HepG2 (cell line): ENCODE data around the gene KAZN. TPM values are rescaled to one million over a fixed set of nuclear protein-coding genes. Genes with fewer than 3 reads are reported as not detected.

ENCODE experiments used
- EEA1 ChIP-seq: sonication (generic); formaldehyde crosslinking; IDR thresholded peaks from 2 replicates; pipeline ENCODE4 v1.5.1; 2020; ENCODE audit warnings: mild to moderate bottlenecking, missing genetic modification reagents, borderline replicate concordance
- ZFP36 ChIP-seq: fragments of 150-350 bp; IDR thresholded peaks from 2 replicates; pipeline ENCODE4 v1.6.1; 2018; ENCODE audit warnings: borderline replicate concordance, low read length, low read depth; ENCODE audit not compliant: partially characterized antibody
- ZMYM2 ChIP-seq: sonication (generic); formaldehyde crosslinking; IDR thresholded peaks from 2 replicates; pipeline ENCODE4 v1.8.0; 2022; ENCODE audit warnings: mild to moderate bottlenecking, missing genetic modification reagents
- ZNF432 ChIP-seq: sonication (generic); formaldehyde crosslinking; IDR thresholded peaks from 2 replicates; pipeline ENCODE4 v1.5.0; 2020; ENCODE audit warnings: missing genetic modification reagents, mild to moderate bottlenecking, borderline replicate concordance
- ZNF850 ChIP-seq: sonication (generic); formaldehyde crosslinking; conservative IDR thresholded peaks from 2 replicates; pipeline ENCODE4 v1.9.0; 2021; ENCODE audit warnings: mild to moderate bottlenecking, missing genetic modification reagents
- polyA plus RNA-seq, 8 experiments: library from polyadenylated mRNA; depleted of rRNA in 3 of 8; stranded (reverse) in 7 of 8; unstranded in 1 of 8; fragments of >200 nt; fragmentation: Illumina TruSeq in 4 of 8; extraction: Trizol in 4 of 8; gene quantifications; 2 replicates each; pipeline versions ENCODE4 v1.2.1 to v1.2.3, GENCODE V29; 2011 to 2016; ENCODE audit warnings: low read depth in 4 of 8, missing spikeins in 1 of 8, mixed read lengths in 1 of 8; ENCODE audit not compliant: insufficient read depth in 1 of 8
- total RNA-seq, 5 experiments: library from RNA; depleted of rRNA; stranded (reverse); fragments of >200 nt; fragmentation: Illumina TruSeq; extraction: Trizol; gene quantifications; 2 replicates each; pipeline ENCODE4 v1.2.3, GENCODE V29; 2016; ENCODE audit warnings: low read depth in 1 of 5
- TF ChIP-seq, protein P1 (sequence below): sonication (generic); formaldehyde crosslinking; IDR thresholded peaks from 2 replicates; pipeline ENCODE4 v1.5.0; 2020; ENCODE audit warnings: mild to moderate bottlenecking, missing genetic modification reagents, borderline replicate concordance
- TF ChIP-seq, protein P2 (sequence below): sonication (generic); formaldehyde crosslinking; IDR thresholded peaks from 2 replicates; pipeline ENCODE4 v1.4.0; 2020; ENCODE audit warnings: mild to moderate bottlenecking, missing genetic modification reagents
- TF ChIP-seq, protein P3 (sequence below): sonication (generic); formaldehyde crosslinking; IDR thresholded peaks from 2 replicates; pipeline ENCODE4 v1.4.0; 2020; ENCODE audit warnings: missing genetic modification reagents, mild to moderate bottlenecking, borderline replicate concordance
- TF ChIP-seq, protein P4 (sequence below): sonication (generic); formaldehyde crosslinking; IDR thresholded peaks from 2 replicates; pipeline ENCODE4 v1.4.0; 2020; ENCODE audit warnings: missing genetic modification reagents, mild to moderate bottlenecking, borderline replicate concordance
- TF ChIP-seq, protein P5 (sequence below): IDR thresholded peaks from 2 replicates; pipeline ENCODE4 v1.6.1; 2016; ENCODE audit warnings: low read depth, control low read depth

Gene KAZN
- total and polyA plus RNA-seq, 2 of the 13 experiments (the other 11 are each of a cell fraction or from before 2014, with no cell fraction given) = 10.4 to 13.5 TPM

DNA sequence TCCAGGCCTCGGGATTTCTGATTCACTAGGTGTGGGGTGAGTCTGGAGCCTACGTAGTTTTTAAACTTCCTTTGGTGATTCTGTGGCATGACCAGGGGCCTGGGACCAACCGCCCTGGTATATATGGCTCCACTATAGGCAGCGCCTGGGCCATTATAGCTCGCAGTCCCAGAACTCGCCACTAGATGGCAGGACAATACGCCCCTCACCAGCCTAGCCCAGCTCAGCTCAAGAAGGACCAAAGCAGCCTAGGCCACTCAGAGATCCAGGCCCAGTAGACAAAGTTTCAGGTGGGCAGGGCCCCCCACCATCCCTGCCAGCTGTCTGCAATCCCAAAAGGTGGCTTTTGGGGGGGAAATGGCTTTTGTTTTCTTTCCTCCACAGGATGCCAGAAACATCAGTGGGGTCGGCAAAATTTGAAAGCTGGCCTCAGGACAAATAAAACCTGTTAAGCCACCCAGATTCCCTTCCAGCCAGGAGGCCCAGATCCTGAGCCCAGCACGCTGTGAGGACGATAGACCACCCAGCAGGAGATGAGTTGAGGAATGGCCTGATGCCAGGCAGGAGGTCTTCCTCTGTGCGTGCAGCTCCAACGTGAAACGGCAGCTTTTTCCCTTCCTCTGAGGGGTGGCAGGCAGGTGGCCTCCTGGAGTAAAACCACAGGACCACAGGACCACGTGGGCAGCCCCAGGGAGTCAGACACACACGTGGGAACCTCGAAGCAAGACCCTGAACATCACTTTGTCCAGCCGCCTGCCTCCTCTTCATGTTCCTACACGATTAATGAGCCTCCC lies 530.2 kb downstream of the KAZN start (continued):
- TF ChIP-seq, protein P1, sequence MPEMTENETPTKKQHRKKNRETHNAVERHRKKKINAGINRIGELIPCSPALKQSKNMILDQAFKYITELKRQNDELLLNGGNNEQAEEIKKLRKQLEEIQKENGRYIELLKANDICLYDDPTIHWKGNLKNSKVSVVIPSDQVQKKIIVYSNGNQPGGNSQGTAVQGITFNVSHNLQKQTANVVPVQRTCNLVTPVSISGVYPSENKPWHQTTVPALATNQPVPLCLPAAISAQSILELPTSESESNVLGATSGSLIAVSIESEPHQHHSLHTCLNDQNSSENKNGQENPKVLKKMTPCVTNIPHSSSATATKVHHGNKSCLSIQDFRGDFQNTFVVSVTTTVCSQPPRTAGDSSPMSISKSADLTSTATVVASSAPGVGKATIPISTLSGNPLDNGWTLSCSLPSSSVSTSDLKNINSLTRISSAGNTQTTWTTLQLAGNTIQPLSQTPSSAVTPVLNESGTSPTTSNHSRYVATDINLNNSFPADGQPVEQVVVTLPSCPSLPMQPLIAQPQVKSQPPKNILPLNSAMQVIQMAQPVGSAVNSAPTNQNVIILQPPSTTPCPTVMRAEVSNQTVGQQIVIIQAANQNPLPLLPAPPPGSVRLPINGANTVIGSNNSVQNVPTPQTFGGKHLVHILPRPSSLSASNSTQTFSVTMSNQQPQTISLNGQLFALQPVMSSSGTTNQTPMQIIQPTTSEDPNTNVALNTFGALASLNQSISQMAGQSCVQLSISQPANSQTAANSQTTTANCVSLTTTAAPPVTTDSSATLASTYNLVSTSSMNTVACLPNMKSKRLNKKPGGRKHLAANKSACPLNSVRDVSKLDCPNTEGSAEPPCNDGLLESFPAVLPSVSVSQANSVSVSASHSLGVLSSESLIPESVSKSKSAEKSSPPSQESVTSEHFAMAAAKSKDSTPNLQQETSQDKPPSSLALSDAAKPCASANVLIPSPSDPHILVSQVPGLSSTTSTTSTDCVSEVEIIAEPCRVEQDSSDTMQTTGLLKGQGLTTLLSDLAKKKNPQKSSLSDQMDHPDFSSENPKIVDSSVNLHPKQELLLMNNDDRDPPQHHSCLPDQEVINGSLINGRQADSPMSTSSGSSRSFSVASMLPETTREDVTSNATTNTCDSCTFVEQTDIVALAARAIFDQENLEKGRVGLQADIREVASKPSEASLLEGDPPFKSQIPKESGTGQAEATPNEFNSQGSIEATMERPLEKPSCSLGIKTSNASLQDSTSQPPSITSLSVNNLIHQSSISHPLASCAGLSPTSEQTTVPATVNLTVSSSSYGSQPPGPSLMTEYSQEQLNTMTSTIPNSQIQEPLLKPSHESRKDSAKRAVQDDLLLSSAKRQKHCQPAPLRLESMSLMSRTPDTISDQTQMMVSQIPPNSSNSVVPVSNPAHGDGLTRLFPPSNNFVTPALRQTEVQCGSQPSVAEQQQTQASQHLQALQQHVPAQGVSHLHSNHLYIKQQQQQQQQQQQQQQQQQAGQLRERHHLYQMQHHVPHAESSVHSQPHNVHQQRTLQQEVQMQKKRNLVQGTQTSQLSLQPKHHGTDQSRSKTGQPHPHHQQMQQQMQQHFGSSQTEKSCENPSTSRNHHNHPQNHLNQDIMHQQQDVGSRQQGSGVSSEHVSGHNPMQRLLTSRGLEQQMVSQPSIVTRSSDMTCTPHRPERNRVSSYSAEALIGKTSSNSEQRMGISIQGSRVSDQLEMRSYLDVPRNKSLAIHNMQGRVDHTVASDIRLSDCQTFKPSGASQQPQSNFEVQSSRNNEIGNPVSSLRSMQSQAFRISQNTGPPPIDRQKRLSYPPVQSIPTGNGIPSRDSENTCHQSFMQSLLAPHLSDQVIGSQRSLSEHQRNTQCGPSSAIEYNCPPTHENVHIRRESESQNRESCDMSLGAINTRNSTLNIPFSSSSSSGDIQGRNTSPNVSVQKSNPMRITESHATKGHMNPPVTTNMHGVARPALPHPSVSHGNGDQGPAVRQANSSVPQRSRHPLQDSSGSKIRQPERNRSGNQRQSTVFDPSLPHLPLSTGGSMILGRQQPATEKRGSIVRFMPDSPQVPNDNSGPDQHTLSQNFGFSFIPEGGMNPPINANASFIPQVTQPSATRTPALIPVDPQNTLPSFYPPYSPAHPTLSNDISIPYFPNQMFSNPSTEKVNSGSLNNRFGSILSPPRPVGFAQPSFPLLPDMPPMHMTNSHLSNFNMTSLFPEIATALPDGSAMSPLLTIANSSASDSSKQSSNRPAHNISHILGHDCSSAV = no peak
- TF ChIP-seq ZMYM2 (CRISPR knock-in tag) = no peak
- TF ChIP-seq, protein P2, sequence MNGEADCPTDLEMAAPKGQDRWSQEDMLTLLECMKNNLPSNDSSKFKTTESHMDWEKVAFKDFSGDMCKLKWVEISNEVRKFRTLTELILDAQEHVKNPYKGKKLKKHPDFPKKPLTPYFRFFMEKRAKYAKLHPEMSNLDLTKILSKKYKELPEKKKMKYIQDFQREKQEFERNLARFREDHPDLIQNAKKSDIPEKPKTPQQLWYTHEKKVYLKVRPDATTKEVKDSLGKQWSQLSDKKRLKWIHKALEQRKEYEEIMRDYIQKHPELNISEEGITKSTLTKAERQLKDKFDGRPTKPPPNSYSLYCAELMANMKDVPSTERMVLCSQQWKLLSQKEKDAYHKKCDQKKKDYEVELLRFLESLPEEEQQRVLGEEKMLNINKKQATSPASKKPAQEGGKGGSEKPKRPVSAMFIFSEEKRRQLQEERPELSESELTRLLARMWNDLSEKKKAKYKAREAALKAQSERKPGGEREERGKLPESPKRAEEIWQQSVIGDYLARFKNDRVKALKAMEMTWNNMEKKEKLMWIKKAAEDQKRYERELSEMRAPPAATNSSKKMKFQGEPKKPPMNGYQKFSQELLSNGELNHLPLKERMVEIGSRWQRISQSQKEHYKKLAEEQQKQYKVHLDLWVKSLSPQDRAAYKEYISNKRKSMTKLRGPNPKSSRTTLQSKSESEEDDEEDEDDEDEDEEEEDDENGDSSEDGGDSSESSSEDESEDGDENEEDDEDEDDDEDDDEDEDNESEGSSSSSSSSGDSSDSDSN = peak; percentile 26; the same call in 1 of the 2 replicates
- TF ChIP-seq ZNF432 (CRISPR knock-in tag) = no peak
- TF ChIP-seq, protein P3, sequence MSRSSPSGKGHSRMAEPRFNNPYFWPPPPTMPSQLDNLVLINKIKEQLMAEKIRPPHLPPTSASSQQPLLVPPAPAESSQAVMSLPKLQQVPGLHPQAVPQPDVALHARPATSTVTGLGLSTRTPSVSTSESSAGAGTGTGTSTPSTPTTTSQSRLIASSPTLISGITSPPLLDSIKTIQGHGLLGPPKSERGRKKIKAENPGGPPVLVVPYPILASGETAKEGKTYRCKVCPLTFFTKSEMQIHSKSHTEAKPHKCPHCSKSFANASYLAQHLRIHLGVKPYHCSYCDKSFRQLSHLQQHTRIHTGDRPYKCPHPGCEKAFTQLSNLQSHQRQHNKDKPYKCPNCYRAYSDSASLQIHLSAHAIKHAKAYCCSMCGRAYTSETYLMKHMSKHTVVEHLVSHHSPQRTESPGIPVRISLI (CRISPR knock-in tag) = no peak
- TF ChIP-seq EEA1 (CRISPR knock-in tag) = no peak
- TF ChIP-seq ZFP36 = no peak
- TF ChIP-seq, protein P4, sequence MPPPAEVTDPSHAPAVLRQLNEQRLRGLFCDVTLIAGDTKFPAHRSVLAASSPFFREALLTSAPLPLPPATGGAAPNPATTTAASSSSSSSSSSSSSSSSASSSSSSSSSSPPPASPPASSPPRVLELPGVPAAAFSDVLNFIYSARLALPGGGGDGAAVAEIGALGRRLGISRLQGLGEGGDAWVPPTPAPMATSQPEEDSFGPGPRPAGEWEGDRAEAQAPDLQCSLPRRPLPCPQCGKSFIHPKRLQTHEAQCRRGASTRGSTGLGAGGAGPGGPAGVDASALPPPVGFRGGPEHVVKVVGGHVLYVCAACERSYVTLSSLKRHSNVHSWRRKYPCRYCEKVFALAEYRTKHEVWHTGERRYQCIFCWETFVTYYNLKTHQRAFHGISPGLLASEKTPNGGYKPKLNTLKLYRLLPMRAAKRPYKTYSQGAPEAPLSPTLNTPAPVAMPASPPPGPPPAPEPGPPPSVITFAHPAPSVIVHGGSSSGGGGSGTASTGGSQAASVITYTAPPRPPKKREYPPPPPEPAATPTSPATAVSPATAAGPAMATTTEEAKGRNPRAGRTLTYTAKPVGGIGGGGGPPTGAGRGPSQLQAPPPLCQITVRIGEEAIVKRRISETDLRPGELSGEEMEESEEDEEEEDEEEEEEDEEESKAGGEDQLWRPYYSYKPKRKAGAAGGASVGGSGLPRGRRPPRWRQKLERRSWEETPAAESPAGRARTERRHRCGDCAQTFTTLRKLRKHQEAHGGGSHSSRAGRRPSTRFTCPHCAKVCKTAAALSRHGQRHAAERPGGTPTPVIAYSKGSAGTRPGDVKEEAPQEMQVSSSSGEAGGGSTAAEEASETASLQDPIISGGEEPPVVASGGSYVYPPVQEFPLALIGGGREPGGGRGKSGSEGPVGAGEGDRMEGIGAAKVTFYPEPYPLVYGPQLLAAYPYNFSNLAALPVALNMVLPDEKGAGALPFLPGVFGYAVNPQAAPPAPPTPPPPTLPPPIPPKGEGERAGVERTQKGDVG (CRISPR knock-in tag) = no peak
- TF ChIP-seq ZNF850 (CRISPR knock-in tag) = no peak
- TF ChIP-seq, protein P5, sequence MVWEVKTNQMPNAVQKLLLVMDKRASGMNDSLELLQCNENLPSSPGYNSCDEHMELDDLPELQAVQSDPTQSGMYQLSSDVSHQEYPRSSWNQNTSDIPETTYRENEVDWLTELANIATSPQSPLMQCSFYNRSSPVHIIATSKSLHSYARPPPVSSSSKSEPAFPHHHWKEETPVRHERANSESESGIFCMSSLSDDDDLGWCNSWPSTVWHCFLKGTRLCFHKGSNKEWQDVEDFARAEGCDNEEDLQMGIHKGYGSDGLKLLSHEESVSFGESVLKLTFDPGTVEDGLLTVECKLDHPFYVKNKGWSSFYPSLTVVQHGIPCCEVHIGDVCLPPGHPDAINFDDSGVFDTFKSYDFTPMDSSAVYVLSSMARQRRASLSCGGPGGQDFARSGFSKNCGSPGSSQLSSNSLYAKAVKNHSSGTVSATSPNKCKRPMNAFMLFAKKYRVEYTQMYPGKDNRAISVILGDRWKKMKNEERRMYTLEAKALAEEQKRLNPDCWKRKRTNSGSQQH (CRISPR knock-in tag) = no peak
